K562 (cell line): ENCODE results near the gene FYTTD1. TPM values are rescaled to one million over a fixed set of nuclear protein-coding genes. Genes with fewer than 3 reads are reported as not detected.

Source experiments
- BCL6 ChIP-seq: fragments of 250-450 bp; sonication (Bioruptor Pico); IDR thresholded peaks from 2 replicates; pipeline ENCODE4 v1.4.0; 2020
- BCOR ChIP-seq: fragments of 450-650 bp; IDR thresholded peaks from 2 replicates; pipeline ENCODE4 v1.6.1; 2016
- BRCA1 ChIP-seq, 2 experiments: fragments of 450-650 bp in 1 of 2; sonication (generic) in 1 of 2; formaldehyde crosslinking in 1 of 2; IDR thresholded peaks; 2 replicates each; pipeline versions ENCODE4 v1.5.0 to v1.6.1; 2017 to 2020; ENCODE audit warnings: mild to moderate bottlenecking in 1 of 2, missing genetic modification reagents in 1 of 2
- CBFA2T3 ChIP-seq: fragments of 450-650 bp; IDR thresholded peaks from 2 replicates; pipeline ENCODE4 v1.6.1; 2017
- CHD1 ChIP-seq: fragments of 200-600 bp; sonication (generic); IDR thresholded peaks from one replicate; pipeline ENCODE4 v1.6.1; 2012; ENCODE audit warnings: mild to moderate bottlenecking, moderate library complexity, low read length, inconsistent platforms
- CREB3L1 ChIP-seq: fragments of 450-650 bp; IDR thresholded peaks from 2 replicates; pipeline ENCODE4 v1.6.1; 2014; ENCODE audit warnings: low read depth, mild to moderate bottlenecking, moderate library complexity, borderline replicate concordance
- E2F4 ChIP-seq: sonication (generic); formaldehyde crosslinking; IDR thresholded peaks from 2 replicates; pipeline ENCODE4 v1.8.0; 2022; ENCODE audit warnings: mild to moderate bottlenecking, low read depth, missing genetic modification reagents
- FOSL1 ChIP-seq: fragments of 200-800 bp; sonication (Bioruptor generic); conservative IDR thresholded peaks from 2 replicates; pipeline ENCODE4 v1.6.1; 2016; ENCODE audit warnings: missing genetic modification characterization, missing compliant biosample characterization
- GABPB1 ChIP-seq: sonication (generic); formaldehyde crosslinking; IDR thresholded peaks from 2 replicates; pipeline ENCODE4 v1.8.0; 2022; ENCODE audit warnings: mild to moderate bottlenecking, missing genetic modification reagents
- HDAC2 ChIP-seq: fragments of 450-650 bp; IDR thresholded peaks from 2 replicates; pipeline ENCODE4 v1.6.1; 2016; ENCODE audit warnings: mild to moderate bottlenecking
- HEY1 ChIP-seq: fragments of 250-450 bp; sonication (Bioruptor Pico); IDR thresholded peaks from 2 replicates; pipeline ENCODE4 v1.5.0; 2020; ENCODE audit warnings: mild to moderate bottlenecking, moderate library complexity, borderline replicate concordance
- HNRNPH1 ChIP-seq: fragments of 200-400 bp; formaldehyde crosslinking; optimal IDR thresholded peaks from 2 replicates; pipeline ENCODE3; 2017; ENCODE audit warnings: low read depth, mild to moderate bottlenecking, low read length, moderate library complexity
- NFXL1 ChIP-seq: fragments of 450-650 bp; formaldehyde crosslinking; IDR thresholded peaks from 2 replicates; pipeline ENCODE4 v1.4.0; 2021; ENCODE audit warnings: mild to moderate bottlenecking
- PHF20 ChIP-seq: fragments of 450-650 bp; IDR thresholded peaks from 2 replicates; pipeline ENCODE4 v1.6.1; 2018; ENCODE audit not compliant: partially characterized antibody
- POLR3A ChIP-seq: IDR thresholded peaks from 2 replicates; pipeline ENCODE4 v1.6.1; 2011; ENCODE audit warnings: borderline replicate concordance, mild to moderate bottlenecking, moderate library complexity; ENCODE audit not compliant: insufficient read length, insufficient read depth; ENCODE audit errors: extremely low read depth
- RCOR1 ChIP-seq, 2 experiments: IDR thresholded peaks; 2 replicates each; pipeline ENCODE4 v1.6.1; 2012; ENCODE audit warnings: low read depth in 2 of 2, low read length in 2 of 2, borderline replicate concordance in 1 of 2, improper control_type of control experiment in 1 of 2
- RUNX1 ChIP-seq: sonication (generic); IDR thresholded peaks from 2 replicates; pipeline ENCODE4 v1.6.1; 2016; ENCODE audit warnings: antibody characterized with exemption, low read depth
- SPI1 ChIP-seq: IDR thresholded peaks from 2 replicates; pipeline ENCODE4 v1.6.1; 2011; ENCODE audit warnings: low read depth, low read length, control low read depth, borderline replicate concordance
- TAF1 ChIP-seq: IDR thresholded peaks from 2 replicates; pipeline ENCODE4 v1.6.1; 2011; ENCODE audit warnings: mild to moderate bottlenecking, low read length, moderate library complexity; ENCODE audit not compliant: insufficient read depth, control insufficient read depth, severe bottlenecking; ENCODE audit errors: extremely low read depth
- TRIM28 ChIP-seq: fragments of 450-650 bp; IDR thresholded peaks from 2 replicates; pipeline ENCODE4 v1.6.1; 2017
- XRCC3 ChIP-seq: fragments of 450-650 bp; IDR thresholded peaks from 2 replicates; pipeline ENCODE4 v1.6.1; 2017; ENCODE audit warnings: mild to moderate bottlenecking, moderate library complexity
- YBX1 ChIP-seq: fragments of 450-650 bp; IDR thresholded peaks from 2 replicates; pipeline ENCODE4 v1.7.1; 2016; ENCODE audit warnings: mild to moderate bottlenecking
- ZBTB8A ChIP-seq: fragments of 450-650 bp; IDR thresholded peaks from 2 replicates; pipeline ENCODE4 v1.6.1; 2018; ENCODE audit warnings: mild to moderate bottlenecking, moderate library complexity; ENCODE audit not compliant: partially characterized antibody
- ZEB2 ChIP-seq: fragments of 450-650 bp; IDR thresholded peaks from 2 replicates; pipeline ENCODE4 v1.6.1; 2016
- ZNF197 ChIP-seq: fragments of 200-800 bp; sonication (Bioruptor generic); IDR thresholded peaks from 2 replicates; pipeline ENCODE4 v1.6.1; 2016; ENCODE audit warnings: low read depth, missing genetic modification characterization, missing compliant biosample characterization
- ZNF584 ChIP-seq: fragments of 200-800 bp; sonication (Bioruptor generic); IDR thresholded peaks from 2 replicates; pipeline ENCODE4 v1.6.1; 2016; ENCODE audit warnings: low read depth, mild to moderate bottlenecking, missing genetic modification characterization, missing compliant biosample characterization
- polyA plus RNA-seq, 8 experiments: library from polyadenylated mRNA; depleted of rRNA in 4 of 8; stranded (reverse) in 5 of 8; unstranded in 3 of 8; fragments of >200 nt; fragmentation: Nextera tagmentation in 2 of 8; fragmentation: Illumina TruSeq in 1 of 8; extraction: Ambion mirVana in 2 of 8; extraction: Trizol in 1 of 8; gene quantifications; 2 replicates each; pipeline versions ENCODE4 v1.2.1 to v1.2.3, GENCODE V29; 2011 to 2014; ENCODE audit warnings: inconsistent platforms in 1 of 8, missing spikeins in 1 of 8
- total RNA-seq, 7 experiments: library from RNA; depleted of rRNA in 6 of 7; stranded (reverse); fragments of >200 nt in 6 of 7; fragmentation: Illumina TruSeq in 2 of 7; extraction: Trizol in 2 of 7; gene quantifications; 2 replicates each; pipeline versions ENCODE4 v1.2.1 to v1.2.3, GENCODE V29; 2011 to 2021; ENCODE audit warnings: low replicate concordance in 1 of 7
- TF ChIP-seq, protein P1 (sequence below): sonication (generic); formaldehyde crosslinking; IDR thresholded peaks from 2 replicates; pipeline ENCODE4 v1.8.0; 2022; ENCODE audit warnings: mild to moderate bottlenecking, missing genetic modification reagents

FYTTD1 gene
- total and polyA plus RNA-seq, 9 of the 15 experiments (the other 6 are each of a cell fraction or from before 2014, with no cell fraction given) = 35.7 to 106 (median 76.3) TPM

DNA sequence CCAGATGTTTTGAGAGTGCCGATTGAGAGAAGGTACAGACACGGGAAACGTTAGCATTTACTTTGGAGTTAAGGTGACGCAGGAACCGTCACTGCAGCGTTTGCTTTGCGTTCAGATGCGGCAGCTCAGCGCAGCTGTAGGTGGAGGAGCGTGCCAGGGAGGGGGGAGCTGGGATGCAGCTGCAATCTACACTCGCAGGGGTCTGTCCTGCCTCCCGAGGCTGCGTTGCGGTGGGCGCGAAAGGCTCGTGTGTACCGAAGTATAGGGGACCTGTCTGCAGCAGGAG, 425 bp upstream of the FYTTD1 start (continued):
- no peak for TF ChIP-seq ZNF584 (CRISPR knock-in tag)
- TF ChIP-seq HDAC2 = no peak
- no peak for TF ChIP-seq CREB3L1
- no peak for TF ChIP-seq YBX1
- peak; percentile 19; the same call in 1 of the 2 replicates for TF ChIP-seq CBFA2T3
- no peak for TF ChIP-seq BRCA1 (IDR thresholded peaks at IDR 0.05)
- TF ChIP-seq BRCA1 (CRISPR knock-in tag; IDR thresholded peaks at IDR 0.05) = no peak
- peak; percentile 75; the same call in 1 of the 2 replicates for TF ChIP-seq E2F4 (CRISPR knock-in tag)
- no peak for TF ChIP-seq HEY1 (CRISPR knock-in tag)
- TF ChIP-seq PHF20 = no peak
- TF ChIP-seq HNRNPH1 = no peak
- no peak for TF ChIP-seq XRCC3
- no peak for TF ChIP-seq RCOR1 (IDR thresholded peaks at IDR 0.05; ENCODE audit: borderline replicate concordance in 1 of 2, low read depth in 2 of 2, low read length in 2 of 2)
- no peak for TF ChIP-seq ZBTB8A
- no peak for TF ChIP-seq RUNX1
- TF ChIP-seq CHD1 = no peak
- TF ChIP-seq TRIM28 = no peak
- no peak for TF ChIP-seq ZNF197 (CRISPR knock-in tag)
- TF ChIP-seq, protein P1, sequence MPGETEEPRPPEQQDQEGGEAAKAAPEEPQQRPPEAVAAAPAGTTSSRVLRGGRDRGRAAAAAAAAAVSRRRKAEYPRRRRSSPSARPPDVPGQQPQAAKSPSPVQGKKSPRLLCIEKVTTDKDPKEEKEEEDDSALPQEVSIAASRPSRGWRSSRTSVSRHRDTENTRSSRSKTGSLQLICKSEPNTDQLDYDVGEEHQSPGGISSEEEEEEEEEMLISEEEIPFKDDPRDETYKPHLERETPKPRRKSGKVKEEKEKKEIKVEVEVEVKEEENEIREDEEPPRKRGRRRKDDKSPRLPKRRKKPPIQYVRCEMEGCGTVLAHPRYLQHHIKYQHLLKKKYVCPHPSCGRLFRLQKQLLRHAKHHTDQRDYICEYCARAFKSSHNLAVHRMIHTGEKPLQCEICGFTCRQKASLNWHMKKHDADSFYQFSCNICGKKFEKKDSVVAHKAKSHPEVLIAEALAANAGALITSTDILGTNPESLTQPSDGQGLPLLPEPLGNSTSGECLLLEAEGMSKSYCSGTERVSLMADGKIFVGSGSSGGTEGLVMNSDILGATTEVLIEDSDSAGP = no peak
- peak; percentile 35; the same call in 1 of the 2 replicates for TF ChIP-seq ZEB2
- no peak for TF ChIP-seq FOSL1
- no peak for TF ChIP-seq GABPB1 (CRISPR knock-in tag)
- no peak for TF ChIP-seq NFXL1 (CRISPR knock-in tag)
- no peak for TF ChIP-seq TAF1
- TF ChIP-seq BCL6 = no peak
- peak; percentile 30; the same call in 1 of the 2 replicates for TF ChIP-seq BCOR
- no peak for TF ChIP-seq SPI1
- TF ChIP-seq POLR3A = no peak
